ENCODE results near the gene KCNT1. TPM values are rescaled to one million over a fixed set of nuclear protein-coding genes. Genes with fewer than 3 reads are reported as not detected.

KCNT1 gene
- total RNA-seq, 2 donors from 2014 or later: 0.08 TPM; not detected in 1

- intact Hi-C loops (cut with DNase I): no loop called here
- DNase-seq: no peak
- no peaks in the 10 kb centered on the region for H3K9me3 ChIP-seq
- H3K4me3 ChIP-seq: no peak overlapping the region
- no peak overlapping the region for H3K9ac ChIP-seq (ENCODE audit: low read depth in 2 of 2, low read length in 2 of 2)
- H3K4me1 ChIP-seq: no peaks in the 10 kb centered on the region
- no peak overlapping the region for H3K27ac ChIP-seq
- H3K36me3 ChIP-seq: no peaks in the 10 kb centered on the region
- TF ChIP-seq, protein P1, sequence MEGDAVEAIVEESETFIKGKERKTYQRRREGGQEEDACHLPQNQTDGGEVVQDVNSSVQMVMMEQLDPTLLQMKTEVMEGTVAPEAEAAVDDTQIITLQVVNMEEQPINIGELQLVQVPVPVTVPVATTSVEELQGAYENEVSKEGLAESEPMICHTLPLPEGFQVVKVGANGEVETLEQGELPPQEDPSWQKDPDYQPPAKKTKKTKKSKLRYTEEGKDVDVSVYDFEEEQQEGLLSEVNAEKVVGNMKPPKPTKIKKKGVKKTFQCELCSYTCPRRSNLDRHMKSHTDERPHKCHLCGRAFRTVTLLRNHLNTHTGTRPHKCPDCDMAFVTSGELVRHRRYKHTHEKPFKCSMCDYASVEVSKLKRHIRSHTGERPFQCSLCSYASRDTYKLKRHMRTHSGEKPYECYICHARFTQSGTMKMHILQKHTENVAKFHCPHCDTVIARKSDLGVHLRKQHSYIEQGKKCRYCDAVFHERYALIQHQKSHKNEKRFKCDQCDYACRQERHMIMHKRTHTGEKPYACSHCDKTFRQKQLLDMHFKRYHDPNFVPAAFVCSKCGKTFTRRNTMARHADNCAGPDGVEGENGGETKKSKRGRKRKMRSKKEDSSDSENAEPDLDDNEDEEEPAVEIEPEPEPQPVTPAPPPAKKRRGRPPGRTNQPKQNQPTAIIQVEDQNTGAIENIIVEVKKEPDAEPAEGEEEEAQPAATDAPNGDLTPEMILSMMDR (IDR thresholded peaks at IDR 0.05): no peak
- no peaks in the 10 kb centered on the region for H3K27me3 ChIP-seq
Measured at GRCh38 chr9:135727257-135727875, 25.4 kb downstream of the KCNT1 start.

DNA sequence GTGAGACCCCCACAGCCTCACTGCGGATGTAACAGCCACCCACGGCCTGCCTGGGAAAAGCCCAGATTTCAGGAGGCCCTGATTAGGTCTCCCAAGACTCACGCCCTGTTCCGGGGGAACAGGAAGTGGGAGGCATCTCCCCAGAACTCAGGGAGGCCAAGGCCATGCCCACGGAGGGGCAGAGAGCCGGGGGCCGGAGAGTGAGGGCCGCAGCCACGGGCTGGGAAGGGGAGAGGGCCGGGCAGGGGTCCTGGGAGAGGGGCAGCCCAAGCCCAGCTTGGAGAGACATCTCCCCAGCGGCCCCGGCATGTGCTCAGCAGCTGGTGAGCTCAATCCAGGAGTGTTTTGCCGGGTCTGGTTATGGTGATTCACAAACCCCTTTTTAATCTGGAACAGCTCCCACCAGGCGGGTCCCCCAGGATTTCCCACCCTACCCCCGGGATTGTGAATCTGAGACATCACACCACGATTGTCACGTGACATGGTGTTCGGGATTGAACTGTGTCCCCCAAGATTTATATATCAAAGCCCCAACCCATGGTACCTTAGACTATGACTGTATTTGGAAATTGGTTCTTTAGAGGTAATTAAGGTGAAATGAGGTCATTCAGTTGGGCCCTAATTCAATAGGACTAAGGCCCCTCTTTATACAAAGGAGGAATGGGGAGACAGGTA is 26.6 kb downstream of the KCNT1 start:
- TF ChIP-seq, protein P1 (IDR thresholded peaks at IDR 0.05): no peak
- Histone ChIP-seq H3K27me3 (no peaks in the 10 kb centered on the region), H3K4me3 (no peak overlapping the region), H3K9me3 (no peaks in the 10 kb centered on the region), H3K27ac (no peak overlapping the region), H3K9ac (ENCODE audit: low read depth in 2 of 2, low read length in 2 of 2) (no peak overlapping the region), H3K4me1 (no peaks in the 10 kb centered on the region), H3K36me3 (no peaks in the 10 kb centered on the region)
- no peak for DNase-seq
- intact Hi-C loops (cut with DNase I): no loop called here

- Histone ChIP-seq H3K36me3 (no peaks in the 10 kb centered on the region), H3K4me1 (no peaks in the 10 kb centered on the region), H3K9ac (ENCODE audit: low read depth in 2 of 2, low read length in 2 of 2) (no peak overlapping the region), H3K9me3 (no peaks in the 10 kb centered on the region), H3K4me3 (no peak overlapping the region), H3K27me3 (no peaks in the 10 kb centered on the region), H3K27ac (no peak overlapping the region)
- no peak for DNase-seq
- intact Hi-C loops (cut with DNase I): no loop called here
- TF ChIP-seq, protein P1 (IDR thresholded peaks at IDR 0.05): no peak
Measured at GRCh38 chr9:135729480-135729879, 27.5 kb downstream of the KCNT1 start.

- intact Hi-C loops (cut with DNase I): no loop called here
- no peak for DNase-seq
- TF ChIP-seq, protein P1 (IDR thresholded peaks at IDR 0.05): no peak
- Histone ChIP-seq H3K27me3 (no peaks in the 10 kb centered on the region), H3K27ac (no peak overlapping the region), H3K4me3 (no peak overlapping the region), H3K9ac (ENCODE audit: low read depth in 2 of 2, low read length in 2 of 2) (no peak overlapping the region), H3K9me3 (no peaks in the 10 kb centered on the region), H3K4me1 (no peaks in the 10 kb centered on the region), H3K36me3 (no peaks in the 10 kb centered on the region)
Measured at GRCh38 chr9:135731454-135731853, 29.5 kb downstream of the KCNT1 start.

- no peak for DNase-seq
- intact Hi-C loops (cut with DNase I): no loop called here
- H3K27me3 ChIP-seq: peaks cover 4% of the 10 kb centered on the region
Measured at GRCh38 chr9:135732569-135733257, 30.7 kb downstream of the KCNT1 start.

More at GRCh38 chr9:135732569-135733257, 30.7 kb downstream of the KCNT1 start:
- H3K27ac ChIP-seq: no peak overlapping the region
- no peaks in the 10 kb centered on the region for H3K9me3 ChIP-seq
- TF ChIP-seq, protein P1 (IDR thresholded peaks at IDR 0.05): no peak
- H3K9ac ChIP-seq (ENCODE audit: low read depth in 2 of 2, low read length in 2 of 2): no peak overlapping the region
- no peaks in the 10 kb centered on the region for H3K4me1 ChIP-seq
- H3K36me3 ChIP-seq: no peaks in the 10 kb centered on the region
- no peak overlapping the region for H3K4me3 ChIP-seq

All from colonic mucosa (tissue), 4 donors.